Right cardiac atrium (tissue), 5 donors: ENCODE data around the gene ENGASE. TPM values are rescaled to one million over a fixed set of nuclear protein-coding genes. Genes with fewer than 3 reads are reported as not detected.

Source experiments
- ATAC-seq, 2 donors: fragments of 200-7000 bp; cut with Tn5 transposase; one replicate each; pipeline versions ENCODE4 v1.8.0 to v1.9.1; 2020; ENCODE audit warnings: moderate library complexity in 2 of 2, mild to moderate bottlenecking in 1 of 2
- DNase-seq, 3 donors: peaks; one replicate each; pipeline ENCODE4 v3.0.0-alpha.2; 2020
- H3K27ac ChIP-seq: one replicate; pipeline ENCODE4 v1.5.1; 2013; ENCODE audit warnings: mild to moderate bottlenecking, low read length, control low read depth, moderate library complexity
- H3K27me3 ChIP-seq: one replicate; pipeline ENCODE4 v1.6.1; 2013; ENCODE audit not compliant: control insufficient read depth, insufficient read depth
- H3K4me1 ChIP-seq: one replicate; pipeline ENCODE4 v1.6.1; 2013; ENCODE audit warnings: low read length; ENCODE audit not compliant: control insufficient read depth, insufficient read depth
- H3K4me3 ChIP-seq: one replicate; pipeline ENCODE4 v1.5.1; 2013; ENCODE audit warnings: low read length, control low read depth
- H3K9me3 ChIP-seq: one replicate; pipeline ENCODE4 v1.6.1; 2013; ENCODE audit warnings: low read length; ENCODE audit not compliant: control insufficient read depth
- WGBS: extraction: QIAGEN DNeasy Blood & Tissue Kit; methylation state at CpG from one replicate; pipeline ENCODE4 v1.1.7; 2013; 5-methylcytosine and 5-hydroxymethylcytosine counted together
- intact Hi-C, 4 donors: fragments of 100-400 bp; cut with DNase I; formaldehyde crosslinking; loops; one replicate each; pipeline versions ENCODE4 v1.11.0 to v1.14.0; 2022 to 2023
- polyA plus RNA-seq: library from polyadenylated mRNA; stranded (reverse); fragments of 200-250 nt; gene quantifications from one replicate; pipeline ENCODE4 v1.2.3, GENCODE V29; 2013
- total RNA-seq, 4 donors: library from RNA; stranded (reverse); fragmentation: NEBNext Ultra II Directional; extraction: Animal tissue kit (Norgen Biotek cat#: 25700); gene quantifications; one replicate each; pipeline ENCODE4 v1.2.1, GENCODE V29; 2021
- donor health status: healthy with polysubstance abuse.
- donor health status: DM: no; HTN: yes; CAD: no.
- donor health status: DM: no; HTN: no; CAD: no.
- donor health status: DM: no; HTN: yes; CAD: no; lungs with severe emphysema.
- donor health status: DM: yes; HTN: yes; CAD: no.

ENGASE gene
- total and polyA plus RNA-seq, 5 donors: 25.4 to 48.0 (median 40.3) TPM

DNA sequence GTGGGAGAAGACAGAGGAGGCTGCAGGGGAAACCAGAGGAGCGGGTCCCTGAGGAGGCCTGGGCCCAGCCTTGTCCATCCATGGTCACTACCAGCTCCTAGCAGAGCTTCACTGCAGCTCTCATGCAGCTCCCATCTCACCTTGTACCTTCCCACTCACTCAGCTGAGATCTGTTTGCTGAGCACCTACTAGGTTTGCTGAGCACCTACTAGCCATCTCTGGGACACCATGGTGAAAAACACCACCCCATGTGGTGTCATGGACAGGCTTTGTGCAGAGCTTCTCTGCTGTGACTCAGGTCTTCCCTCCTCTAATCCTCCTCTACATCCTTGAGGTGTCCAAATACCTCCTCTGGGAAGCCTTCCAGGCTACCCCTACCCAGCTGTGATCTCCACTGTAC is 58.6 kb downstream of the ENGASE start:
- no peak for ATAC-seq
- 96% methylated on average over 1 of the region's 1 CpG for WGBS

DNA sequence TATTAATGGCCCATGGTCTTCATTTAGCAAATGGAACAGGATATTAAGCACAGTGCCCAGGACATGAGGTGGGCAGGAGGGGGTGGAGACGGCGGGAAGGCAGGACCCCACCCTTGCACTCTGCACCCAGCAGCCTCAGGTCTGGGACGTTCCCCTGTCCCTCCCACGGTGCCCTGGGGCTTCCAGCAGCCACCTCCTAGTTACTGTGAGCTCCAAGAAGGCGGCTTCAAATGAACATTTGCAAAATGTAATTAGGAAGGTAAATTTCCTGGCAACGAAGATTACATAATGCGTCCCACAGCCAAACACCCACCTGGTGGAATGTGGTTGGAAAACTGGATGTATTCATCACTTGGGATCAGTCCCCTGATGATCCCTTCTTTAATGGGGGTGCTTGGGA is 59.4 kb downstream of the ENGASE start:
- DNase-seq (no peak), ATAC-seq (no peak)
- Histone ChIP-seq H3K9me3 (no peaks in the 10 kb centered on the region), H3K4me3 (no peak overlapping the region), H3K27ac (no peak overlapping the region), H3K4me1 (no peaks in the 10 kb centered on the region), H3K27me3 (no peaks in the 10 kb centered on the region)
- intact Hi-C loops: no loop called here
- 59% methylated on average over 7 of the region's 7 CpGs for WGBS

More for the DNA sequence above, 58.6 kb downstream of the ENGASE start:
- no peak overlapping the region for H3K27ac ChIP-seq
- DNase-seq: no peak
- no peak overlapping the region for H3K4me3 ChIP-seq
- intact Hi-C loops: no loop called here
- H3K27me3 ChIP-seq: no peaks in the 10 kb centered on the region
- no peaks in the 10 kb centered on the region for H3K4me1 ChIP-seq
- no peaks in the 10 kb centered on the region for H3K9me3 ChIP-seq

DNA sequence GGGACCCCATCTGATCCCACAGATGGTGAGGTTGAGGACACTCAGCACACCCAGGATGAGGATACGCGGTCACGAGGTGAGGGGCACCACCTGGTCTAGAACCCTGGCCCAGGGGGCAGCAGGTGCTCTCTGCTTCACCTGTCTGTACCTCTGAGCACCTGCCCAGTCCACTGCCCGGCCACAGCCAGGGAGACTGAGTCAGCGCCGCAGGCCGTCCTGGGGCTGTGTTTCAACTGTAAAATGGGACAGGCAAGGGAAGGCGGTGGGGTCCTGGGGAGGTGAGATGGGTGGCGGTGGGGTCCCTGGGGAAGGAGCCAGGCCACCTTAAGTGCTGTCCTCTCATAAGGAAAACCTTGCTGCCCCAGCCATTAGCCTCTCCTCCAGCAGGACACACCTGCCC is 60.4 kb downstream of the ENGASE start:
- no peaks in the 10 kb centered on the region for H3K27me3 ChIP-seq
- ATAC-seq (no peak), DNase-seq (no peak)
- no peaks in the 10 kb centered on the region for H3K9me3 ChIP-seq
- intact Hi-C loops: no loop called here
- no peak overlapping the region for H3K4me3 ChIP-seq
- H3K4me1 ChIP-seq: no peaks in the 10 kb centered on the region
- no peak overlapping the region for H3K27ac ChIP-seq
- 94% methylated on average over 9 of the region's 9 CpGs for WGBS

DNA sequence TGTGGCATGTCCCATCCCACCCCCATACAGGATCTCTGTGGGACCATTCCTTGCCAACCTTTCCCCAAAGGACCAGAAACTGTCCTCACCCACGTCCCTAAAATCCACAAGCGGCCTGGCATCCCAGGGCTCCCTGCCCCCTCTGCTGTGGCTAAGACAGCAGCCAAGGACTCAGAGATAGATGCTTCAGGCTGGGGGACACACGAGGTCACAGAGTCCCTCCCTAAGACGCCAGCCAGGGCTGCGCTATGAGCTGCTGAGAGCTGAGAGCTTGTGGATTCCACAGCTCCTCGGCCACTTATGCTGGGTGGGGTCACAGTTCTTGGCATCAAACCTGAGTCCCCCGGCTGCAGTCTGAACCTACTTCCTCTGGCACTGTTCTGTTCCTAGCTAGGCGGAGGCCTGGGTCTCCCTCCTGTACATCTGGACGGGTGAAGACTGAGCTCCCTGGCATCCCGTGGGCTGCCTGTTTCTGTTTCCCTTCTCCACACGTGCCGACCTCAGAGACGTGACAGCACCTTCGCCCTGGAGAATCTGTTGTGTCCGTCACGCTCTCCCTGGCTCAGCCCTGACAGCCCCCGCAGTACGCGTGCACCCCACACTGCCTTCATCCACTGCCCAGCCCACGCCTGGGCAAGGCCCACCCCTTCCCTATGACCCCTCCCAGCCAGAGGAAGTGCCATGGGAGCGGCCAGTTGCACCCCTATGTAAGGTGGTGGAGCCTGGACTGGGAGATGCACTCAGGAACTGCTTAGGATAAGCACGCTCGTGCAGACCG is 61.2 kb downstream of the ENGASE start:
- intact Hi-C loops: no loop called here
- no peak overlapping the region for H3K27ac ChIP-seq
- no peak overlapping the region for H3K4me3 ChIP-seq
- ATAC-seq (no peak), DNase-seq (no peak)
- H3K4me1 ChIP-seq: no peaks in the 10 kb centered on the region
- no peaks in the 10 kb centered on the region for H3K9me3 ChIP-seq
- 43% methylated on average over 24 of the region's 24 CpGs for WGBS
- no peaks in the 10 kb centered on the region for H3K27me3 ChIP-seq

Other genes with a start within 250 kb of the ENGASE start
- 10 to 100 TPM; 25.1 to 42.9 (median 29.0) TPM for gene USP36, start 234.0 kb upstream of the ENGASE start, total RNA-seq
- 16.2 TPM for gene USP36, start 234.0 kb upstream of the ENGASE start, polyA plus RNA-seq
- gene CEP295NL, start 171.6 kb upstream of the ENGASE start, total RNA-seq: 1 to 10 TPM in 2 of 4 donors, under 1 TPM in 2; 0.76 to 1.3 (median 1.0) TPM
- gene CEP295NL, start 171.6 kb upstream of the ENGASE start, polyA plus RNA-seq: 0.57 TPM
- 100 to 1,000 TPM; 153 to 183 (median 168) TPM for gene TIMP2, start 149.4 kb upstream of the ENGASE start, total RNA-seq
- 86.9 TPM for gene TIMP2, start 149.4 kb upstream of the ENGASE start, polyA plus RNA-seq
- 100 to 1,000 TPM; 439 to 581 (median 506) TPM for gene LGALS3BP, start 94.9 kb upstream of the ENGASE start, total RNA-seq
- 397 TPM for gene LGALS3BP, start 94.9 kb upstream of the ENGASE start, polyA plus RNA-seq
- gene CANT1, start 65.1 kb upstream of the ENGASE start, total RNA-seq: 10 to 100 TPM; 28.1 to 38.8 (median 33.3) TPM
- gene CANT1, start 65.1 kb upstream of the ENGASE start, polyA plus RNA-seq: 13.6 TPM
- gene C1QTNF1, start 50.7 kb upstream of the ENGASE start, total RNA-seq: 100 to 1,000 TPM; 232 to 655 (median 355) TPM
- 286 TPM for gene C1QTNF1, start 50.7 kb upstream of the ENGASE start, polyA plus RNA-seq